HTR-8/SVneo (cell line): ENCODE results near the gene TRAPPC2L.
"Not testable (repeated sequence)": the region's sequence is repeated elsewhere in the genome, so short reads cannot be mapped to it uniquely, and the experiment has no call there.

Experiments
- DNase-seq: peaks from one replicate; pipeline ENCODE4 v3.0.0; 2011; ENCODE audit warnings: low spot score, mixed read lengths; ENCODE audit not compliant: insufficient read length
- FAIRE-seq: peaks from 2 replicates; lab custom pipeline; 2011; peaks lifted over from hg19 to GRCh38; lab: Jason Lieb, UNC

TRAPPC2L gene

GRCh38 chr16:88817785-88818574 is 38.9 kb upstream of the TRAPPC2L start:
- no peak for DNase-seq
- no peak for FAIRE-seq

GRCh38 chr16:88818575-88818874 is 38.4 kb upstream of the TRAPPC2L start:
- no peak for FAIRE-seq
- no peak for DNase-seq

GRCh38 chr16:88819126-88819525 is 37.8 kb upstream of the TRAPPC2L start:
- FAIRE-seq: no peak
- no peak for DNase-seq

GRCh38 chr16:88820385-88821025 is 36.4 kb upstream of the TRAPPC2L start:
- no peak for FAIRE-seq

GRCh38 chr16:88821168-88821850 is 35.6 kb upstream of the TRAPPC2L start:
- DNase-seq (no peak), FAIRE-seq (no peak)

More at GRCh38 chr16:88820385-88821025, 36.4 kb upstream of the TRAPPC2L start:
- no peak for DNase-seq

- FAIRE-seq (no peak), DNase-seq (no peak)
Observed at GRCh38 chr16:88822281-88823040, 34.5 kb upstream of the TRAPPC2L start.

- not testable (repeated sequence) for FAIRE-seq, DNase-seq
Observed at GRCh38 chr16:88823646-88824045, 33.3 kb upstream of the TRAPPC2L start.

GRCh38 chr16:88824256-88825077 is 32.5 kb upstream of the TRAPPC2L start:
- FAIRE-seq: peak; percentile 46
- no peak for DNase-seq

- no peak for FAIRE-seq
Observed at GRCh38 chr16:88825146-88825545, 31.8 kb upstream of the TRAPPC2L start.

GRCh38 chr16:88826070-88826840 is 30.7 kb upstream of the TRAPPC2L start:
- FAIRE-seq: no peak
- DNase-seq: no peak

More at GRCh38 chr16:88825146-88825545, 31.8 kb upstream of the TRAPPC2L start:
- DNase-seq: no peak

- no peak for FAIRE-seq
- DNase-seq: no peak
Observed at GRCh38 chr16:88827727-88828126, 29.2 kb upstream of the TRAPPC2L start.

GRCh38 chr16:88828711-88829110 is 28.2 kb upstream of the TRAPPC2L start:
- DNase-seq (no peak), FAIRE-seq (no peak)

- FAIRE-seq: no peak
- DNase-seq: no peak
Observed at GRCh38 chr16:88830258-88830657, 26.7 kb upstream of the TRAPPC2L start.

GRCh38 chr16:88830783-88831182 is 26.1 kb upstream of the TRAPPC2L start:
- FAIRE-seq: no peak

GRCh38 chr16:88831838-88832237 is 25.1 kb upstream of the TRAPPC2L start:
- DNase-seq (no peak), FAIRE-seq (no peak)

More at GRCh38 chr16:88830783-88831182, 26.1 kb upstream of the TRAPPC2L start:
- DNase-seq: no peak

- no peak for FAIRE-seq
- DNase-seq: no peak
Observed at GRCh38 chr16:88833086-88833485, 23.8 kb upstream of the TRAPPC2L start.

- DNase-seq (no peak), FAIRE-seq (no peak)
Observed at GRCh38 chr16:88834670-88835069, 22.3 kb upstream of the TRAPPC2L start.

- FAIRE-seq (peak; percentile 52), DNase-seq (no peak)
Observed at GRCh38 chr16:88835383-88835782, 21.5 kb upstream of the TRAPPC2L start.

- DNase-seq: no peak
- no peak for FAIRE-seq
Observed at GRCh38 chr16:88835818-88836217, 21.1 kb upstream of the TRAPPC2L start.
